CD4-positive, alpha-beta T cell treated with Interleukin-21 for 1 hour (primary cell): ENCODE results near the gene RNU1-4.
"Not testable (repeated sequence)": the region's sequence is repeated elsewhere in the genome, so short reads cannot be mapped to it uniquely, and the experiment has no call there.

Experiments used
- DNase-seq: peaks from one replicate; pipeline ENCODE4 v3.0.0-alpha.2; 2020

The RNU1-4 gene

DNA sequence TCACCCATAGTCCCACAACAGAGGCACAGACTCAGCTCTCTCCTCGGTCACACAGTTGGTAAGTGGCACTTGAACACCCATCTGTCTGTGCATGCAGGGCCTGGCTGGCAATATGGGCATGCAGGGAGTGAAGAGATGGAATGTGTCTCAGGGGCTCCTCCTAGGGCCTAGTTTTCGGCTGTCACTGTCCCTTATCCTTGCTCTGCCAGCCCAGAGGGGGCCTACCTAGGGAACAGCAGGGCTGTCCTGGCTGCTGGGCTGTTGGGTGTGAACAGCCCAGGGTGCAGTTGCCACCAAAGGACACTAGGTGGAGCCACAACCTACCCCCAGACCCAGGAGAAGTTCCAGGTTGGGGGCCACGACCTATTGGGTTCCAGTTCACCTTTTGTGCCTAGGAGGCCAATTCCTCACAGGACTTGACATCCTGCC lies 30.6 kb upstream of the RNU1-4 start:
- peak; percentile 56 for DNase-seq

GRCh38 chr1:16710618-16711017 lies 29.7 kb upstream of the RNU1-4 start:
- DNase-seq: not testable (repeated sequence)

GRCh38 chr1:16712131-16712530 lies 28.2 kb upstream of the RNU1-4 start:
- DNase-seq: not testable (repeated sequence)

- DNase-seq: not testable (repeated sequence)
Observed at GRCh38 chr1:16712582-16712981, 27.7 kb upstream of the RNU1-4 start.

DNA sequence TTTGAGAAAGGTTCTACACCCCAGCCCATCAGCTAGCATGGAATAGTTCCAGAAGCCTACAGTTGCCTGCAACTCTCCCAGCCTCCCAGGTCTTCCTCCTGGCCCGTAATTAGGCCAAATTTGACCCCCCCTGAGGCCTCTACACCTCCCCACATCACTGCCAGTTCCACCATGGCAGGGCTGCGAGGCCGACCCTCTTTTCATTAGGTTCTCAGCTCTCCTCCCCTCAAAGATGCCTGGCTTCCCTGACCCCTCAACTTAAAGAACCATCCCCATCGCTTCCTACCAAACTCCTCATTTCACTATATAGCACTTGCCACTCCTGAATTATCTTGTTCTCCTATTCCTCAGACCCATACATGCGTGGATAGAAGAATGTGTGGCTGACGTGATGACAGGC lies 27.3 kb upstream of the RNU1-4 start:
- not testable (repeated sequence) for DNase-seq

- not testable (repeated sequence) for DNase-seq
Observed at GRCh38 chr1:16713480-16713879, 26.8 kb upstream of the RNU1-4 start.

DNA sequence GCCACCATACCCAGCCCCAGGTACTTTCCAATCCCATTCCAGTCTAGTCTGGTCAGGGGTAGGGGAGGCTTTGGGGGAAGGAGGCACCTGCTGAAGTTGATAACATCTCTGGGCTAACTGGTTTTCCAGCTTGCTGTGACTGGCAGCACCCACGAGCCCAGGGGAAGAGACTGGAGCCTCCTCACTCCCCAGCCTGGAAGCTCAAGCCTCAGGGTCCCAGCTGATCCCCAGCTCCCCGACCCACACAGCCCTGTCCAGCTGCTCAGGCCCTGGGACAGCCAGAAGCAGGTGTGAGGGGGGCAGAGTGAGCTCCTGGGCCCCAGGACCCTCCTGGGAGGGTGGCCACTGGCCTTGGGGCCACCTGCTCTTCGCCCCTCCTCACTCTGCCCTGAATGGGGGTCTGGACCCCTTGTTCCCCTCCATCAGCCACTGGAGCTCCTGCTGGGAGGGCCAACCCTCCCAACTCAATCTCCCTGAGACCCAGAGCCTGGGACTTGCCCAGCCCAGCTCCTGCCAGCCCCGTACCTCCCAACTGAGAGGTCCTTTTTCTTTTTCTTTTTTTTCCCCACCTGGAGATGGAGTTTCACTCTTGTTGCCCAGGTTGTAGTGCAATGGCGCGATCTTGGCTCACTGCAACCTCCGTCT lies 23.5 kb upstream of the RNU1-4 start:
- DNase-seq: no peak

DNA sequence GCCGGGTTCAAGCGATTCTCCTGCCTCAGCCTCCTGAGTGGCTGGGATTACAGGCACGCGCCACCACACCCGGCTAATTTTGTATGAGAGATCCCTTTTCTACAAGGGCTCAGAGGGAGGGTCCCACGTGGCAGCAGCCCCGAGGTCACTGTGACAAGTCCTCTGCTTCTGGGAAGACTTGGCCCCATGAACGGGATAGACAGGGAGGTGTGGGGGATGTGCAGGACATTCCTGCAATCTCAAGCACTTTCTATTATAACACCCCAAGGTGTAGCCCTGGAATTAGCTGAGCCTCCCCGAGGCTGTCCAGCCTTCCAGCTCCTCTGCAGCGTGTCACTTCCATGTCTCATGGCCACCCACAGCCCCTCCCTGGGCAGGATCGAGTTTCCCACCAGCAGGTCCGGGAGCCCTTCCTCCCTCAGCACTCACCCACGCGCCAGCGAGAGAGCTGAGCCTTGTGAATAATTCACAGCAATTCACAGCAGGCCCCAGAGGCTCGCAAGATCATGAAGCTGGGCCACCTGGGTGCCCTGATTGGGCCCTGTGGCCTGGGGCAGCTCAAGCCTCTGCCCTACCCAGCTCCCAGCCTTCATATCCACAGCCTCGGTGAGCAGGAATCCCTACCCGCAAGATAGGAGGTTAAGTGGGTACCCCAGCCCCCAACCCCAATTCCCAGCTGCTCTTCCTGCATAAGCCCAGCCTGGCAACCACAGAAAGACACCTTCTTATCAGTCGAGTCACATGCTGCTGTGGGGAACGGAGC lies 22.8 kb upstream of the RNU1-4 start:
- DNase-seq: no peak

DNA sequence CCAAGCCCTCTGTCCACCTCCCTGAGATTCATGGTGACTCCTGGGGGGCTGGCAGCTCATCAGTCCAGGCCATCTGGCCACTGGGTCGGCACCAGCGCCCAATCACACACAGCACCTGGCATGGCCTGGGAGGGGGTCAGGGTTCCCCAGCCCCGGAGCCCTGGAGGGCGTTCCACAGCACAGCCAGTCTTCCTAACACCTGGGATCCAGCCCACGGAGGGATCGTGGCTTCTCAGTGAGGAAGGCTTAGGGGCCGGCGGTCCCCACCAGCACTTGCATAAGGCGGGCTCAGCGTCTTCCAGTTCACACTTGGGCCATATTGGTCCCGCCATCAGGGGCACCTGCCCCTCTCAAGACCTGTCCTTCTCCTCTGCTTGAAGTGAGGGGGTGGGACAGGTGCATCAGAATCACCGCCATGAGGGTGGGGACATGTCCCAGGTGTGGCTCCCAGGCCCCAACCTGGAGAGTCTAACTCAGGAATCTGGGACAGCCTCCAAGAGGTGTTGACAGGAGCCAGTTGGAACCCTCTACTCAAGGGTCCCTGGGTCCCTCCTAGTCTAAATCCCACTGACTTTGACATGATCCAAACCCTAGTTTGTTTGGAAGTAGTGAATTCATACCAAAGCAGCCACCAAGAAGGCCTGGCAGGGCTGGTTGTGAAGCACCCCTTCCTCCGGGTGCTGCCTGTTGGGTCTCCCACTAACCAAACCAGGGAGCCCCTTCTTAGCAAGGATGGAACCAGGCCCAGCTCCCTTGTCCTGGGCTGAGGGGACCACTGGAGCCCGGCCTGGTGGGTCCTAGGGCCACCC lies 22.0 kb upstream of the RNU1-4 start:
- DNase-seq: not testable (repeated sequence)

- DNase-seq: no peak
Observed at GRCh38 chr1:16718908-16719533, 21.3 kb upstream of the RNU1-4 start.

GRCh38 chr1:16719571-16720350 lies 20.6 kb upstream of the RNU1-4 start:
- DNase-seq: no peak

GRCh38 chr1:16720351-16721223 lies 19.7 kb upstream of the RNU1-4 start:
- no peak for DNase-seq

- no peak for DNase-seq
Observed at GRCh38 chr1:16721871-16722641, 18.3 kb upstream of the RNU1-4 start.

DNA sequence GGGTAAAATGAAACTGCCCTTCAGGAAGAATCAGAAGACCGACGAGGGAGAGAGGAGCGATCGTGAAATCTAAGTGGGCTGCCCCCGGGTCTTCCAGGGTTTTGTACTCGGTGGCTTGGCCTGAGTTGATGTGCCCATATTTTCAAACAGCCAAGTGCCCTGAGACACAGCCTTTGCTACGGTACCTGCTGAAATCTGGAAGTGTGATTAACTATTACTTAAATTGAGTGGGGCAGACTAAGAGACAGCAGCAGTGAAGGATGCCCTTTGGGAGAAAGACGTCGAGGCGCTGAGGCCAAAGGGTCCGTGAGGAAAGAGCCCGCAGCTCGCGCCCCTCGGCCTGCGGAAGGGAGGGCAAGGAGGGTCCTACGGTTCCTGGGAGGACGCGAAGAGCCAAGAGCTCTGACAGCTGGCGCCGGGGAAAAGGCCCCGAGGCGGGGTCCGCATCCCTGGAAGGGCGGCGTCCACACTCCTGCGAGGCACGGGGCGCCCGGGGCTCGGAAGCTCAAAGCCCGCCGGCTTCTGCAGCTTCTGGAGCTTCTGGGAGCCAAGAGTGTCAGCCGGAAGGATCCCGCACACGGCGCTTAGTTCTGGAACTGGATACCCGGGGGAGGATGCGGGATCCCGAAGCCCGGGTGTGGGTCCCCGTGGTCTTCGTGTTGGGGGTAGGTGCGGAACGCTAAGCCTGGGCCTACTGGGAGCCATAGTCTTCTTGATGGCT lies 15.4 kb upstream of the RNU1-4 start:
- DNase-seq: no peak

DNA sequence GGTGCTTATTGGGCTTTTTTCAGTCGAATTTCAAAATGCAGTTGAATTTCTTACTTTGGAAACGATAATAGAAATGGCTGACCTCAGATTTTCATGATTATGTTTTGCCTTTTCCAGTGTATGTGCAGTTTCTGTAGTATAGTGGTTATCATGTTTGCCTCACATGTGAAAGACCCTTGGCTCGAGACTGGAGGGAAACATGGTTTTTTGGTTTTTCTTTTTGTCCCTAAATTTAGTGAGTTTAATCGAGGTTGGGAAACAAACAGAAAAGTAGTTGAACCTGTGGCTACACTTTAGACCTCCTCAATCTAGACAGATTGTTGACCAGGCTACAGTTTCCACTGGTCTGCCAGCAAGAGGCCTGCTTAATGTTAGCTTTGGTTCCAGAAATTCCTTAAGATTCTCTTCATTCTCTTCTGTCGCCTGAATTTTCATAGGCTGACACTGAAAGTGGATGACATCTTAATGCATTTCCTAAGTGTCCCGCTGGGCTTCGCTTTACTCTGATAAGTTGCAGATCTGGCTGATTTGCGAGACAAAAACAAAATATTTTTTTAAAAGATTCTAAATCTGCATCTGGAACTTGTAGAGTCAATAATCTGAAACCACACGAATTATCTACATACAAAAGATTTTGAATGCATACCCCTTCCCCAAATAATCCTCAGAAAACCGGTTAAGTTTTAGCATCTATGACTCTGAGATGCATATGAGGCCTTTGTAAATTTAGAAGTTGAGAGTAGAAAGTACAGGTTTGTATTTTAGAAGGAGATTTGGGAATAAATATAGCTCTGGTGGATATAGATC lies 14.7 kb upstream of the RNU1-4 start:
- DNase-seq: not testable (repeated sequence)

DNA sequence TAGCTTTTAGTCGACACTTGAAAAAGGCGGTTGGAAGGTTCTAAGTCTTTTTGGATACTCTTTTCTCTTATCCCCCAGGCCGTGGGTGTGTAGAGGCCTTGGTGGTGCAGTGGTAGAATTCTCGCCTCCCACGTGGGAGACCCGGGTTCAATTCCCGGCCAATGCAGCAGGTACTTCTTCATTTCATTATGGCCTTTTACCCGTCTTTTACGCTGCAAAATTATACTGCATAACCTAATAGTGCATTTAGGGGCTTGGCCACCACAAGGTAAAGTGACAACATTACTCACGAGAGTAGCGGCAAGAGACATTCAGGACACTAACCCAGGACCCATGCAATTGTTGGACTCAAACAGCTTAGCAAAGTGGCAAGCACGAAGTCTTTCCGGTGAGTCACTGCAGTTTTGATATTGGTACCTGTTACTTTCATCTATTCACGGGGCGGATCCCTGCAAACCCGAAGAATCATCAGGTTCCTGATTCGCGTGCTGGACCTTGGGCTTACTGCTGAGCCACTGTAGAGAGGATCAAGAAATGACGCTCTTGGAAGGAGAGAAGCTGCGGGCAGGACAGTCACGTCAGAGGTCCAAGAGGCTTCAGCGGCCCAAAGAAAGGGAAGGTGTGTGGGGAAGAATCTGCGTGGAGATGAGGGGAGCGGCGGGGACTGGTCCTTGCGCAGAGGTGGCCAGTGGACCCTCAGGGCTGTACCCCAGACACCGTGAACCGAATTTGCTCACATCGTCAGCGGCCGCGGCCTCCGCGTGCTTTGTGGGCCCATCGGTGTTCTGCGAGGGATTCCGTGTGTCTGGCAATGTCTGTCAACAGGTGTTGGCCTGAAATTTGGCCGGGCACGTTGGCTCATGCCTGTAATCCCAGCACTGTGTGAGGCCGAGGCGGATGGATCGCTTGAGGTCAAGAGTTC lies 12.9 kb upstream of the RNU1-4 start:
- DNase-seq: peak; percentile 38

DNA sequence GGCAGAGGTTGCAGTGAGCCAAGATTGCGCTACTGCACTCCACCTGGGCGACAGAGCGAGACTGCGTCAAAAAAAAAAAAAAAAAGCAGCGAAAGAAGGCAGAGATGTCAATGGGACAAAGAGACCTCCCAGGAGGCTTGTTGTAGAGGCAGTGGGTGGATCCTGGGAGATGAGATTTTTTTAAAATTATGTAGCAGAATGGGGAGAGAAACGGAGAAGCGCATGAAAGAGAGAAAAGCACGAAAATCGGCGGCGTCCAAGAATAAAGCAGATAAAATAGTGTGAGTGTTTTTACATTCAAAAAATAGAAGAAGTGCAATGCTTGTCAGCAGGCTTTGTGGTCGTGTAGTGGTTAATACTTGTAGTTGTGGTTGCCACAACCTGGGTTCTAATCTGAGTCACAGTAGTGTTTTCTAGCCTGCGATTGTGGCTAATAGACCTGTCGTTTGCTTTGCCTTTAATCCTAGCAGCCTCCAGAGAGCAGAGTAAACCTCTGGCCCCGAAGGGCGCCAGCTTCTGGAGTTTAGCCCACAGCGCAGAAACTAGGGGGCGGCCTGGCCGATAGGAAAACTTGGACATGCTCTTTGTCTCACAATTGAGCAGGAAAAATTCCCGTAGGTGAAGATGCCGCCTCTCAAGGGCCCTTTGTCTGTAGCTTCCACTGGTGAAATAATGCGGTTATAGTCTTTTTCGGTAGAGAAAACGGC lies 11.9 kb upstream of the RNU1-4 start:
- DNase-seq: not testable (repeated sequence)
